Activated T-helper 1 cell treated with anti-CD3 and anti-CD28 coated beads, Interleukin-12 subunit alpha, Interleukin-12 subunit beta, Interleukin-2, Interleukin-4 antibody, amounts not matched to agents 30 ng/mL and 10 ng/mL and 1 ng/mL, durations not matched to agents 14 hours and 24 hours and 36 hours (primary cell): Measurements from ENCODE around the gene CCM2. TPM values are rescaled to one million over a fixed set of nuclear protein-coding genes. Genes with fewer than 3 reads are reported as not detected.
A peak's percentile ranks its signal among the peaks of the same experiment; 100 is the strongest.

Experiments used
- DNase-seq: peaks from one replicate; pipeline ENCODE4 v3.0.0; 2021; ENCODE audit warnings: low spot score
- H3K27ac Mint-ChIP-seq: one replicate; pipeline ENCODE4 v1.8.0; 2021; ENCODE audit warnings: mild to moderate bottlenecking, mixed read lengths
- H3K27me3 Mint-ChIP-seq: one replicate; pipeline ENCODE4 v1.8.0; 2022; ENCODE audit warnings: mild to moderate bottlenecking, moderate library complexity, mixed read lengths; ENCODE audit not compliant: insufficient read depth
- H3K36me3 Mint-ChIP-seq: one replicate; pipeline ENCODE4 v1.8.0; 2021; ENCODE audit warnings: low read depth, mixed read lengths
- H3K4me1 Mint-ChIP-seq: one replicate; pipeline ENCODE4 v1.8.0; 2021; ENCODE audit warnings: low read depth, mixed read lengths
- H3K4me3 Mint-ChIP-seq: one replicate; pipeline ENCODE4 v1.8.0; 2021; ENCODE audit warnings: mild to moderate bottlenecking, moderate library complexity, mixed read lengths
- H3K9me3 Mint-ChIP-seq: one replicate; pipeline ENCODE4 v1.8.0; 2021; ENCODE audit warnings: mixed read lengths
- intact Hi-C: fragments of 100-400 bp; cut with micrococcal nuclease; formaldehyde crosslinking; loops from one replicate; pipeline ENCODE4 v1.15.1; 2024
- total RNA-seq: library from RNA; stranded (reverse); gene quantifications from 2 replicates; pipeline ENCODE4 v1.2.3, GENCODE V29; 2022

CCM2 gene
- total RNA-seq, 1 donor from 2014 or later: 65.5 TPM

GRCh38 chr7:45064047-45064725, 64.2 kb downstream of the CCM2 start:
- Mint-ChIP-seq H3K27ac (no peak overlapping the region), H3K36me3 (peaks cover 39% of the 10 kb centered on the region), H3K9me3 (no peaks in the 10 kb centered on the region), H3K27me3 (no peaks in the 10 kb centered on the region), H3K4me3 (no peak overlapping the region), H3K4me1 (peaks cover 40% of the 10 kb centered on the region)
- intact Hi-C loops: no loop called here
- DNase-seq: no peak

GRCh38 chr7:45065031-45065995, 65.3 kb downstream of the CCM2 start:
- Mint-ChIP-seq H3K27me3 (no peaks in the 10 kb centered on the region), H3K9me3 (no peaks in the 10 kb centered on the region), H3K4me1 (peaks cover 34% of the 10 kb centered on the region), H3K36me3 (peaks cover 43% of the 10 kb centered on the region), H3K4me3 (no peak overlapping the region), H3K27ac (no peak overlapping the region)
- no peak for DNase-seq
- intact Hi-C loops: no loop called here

DNA sequence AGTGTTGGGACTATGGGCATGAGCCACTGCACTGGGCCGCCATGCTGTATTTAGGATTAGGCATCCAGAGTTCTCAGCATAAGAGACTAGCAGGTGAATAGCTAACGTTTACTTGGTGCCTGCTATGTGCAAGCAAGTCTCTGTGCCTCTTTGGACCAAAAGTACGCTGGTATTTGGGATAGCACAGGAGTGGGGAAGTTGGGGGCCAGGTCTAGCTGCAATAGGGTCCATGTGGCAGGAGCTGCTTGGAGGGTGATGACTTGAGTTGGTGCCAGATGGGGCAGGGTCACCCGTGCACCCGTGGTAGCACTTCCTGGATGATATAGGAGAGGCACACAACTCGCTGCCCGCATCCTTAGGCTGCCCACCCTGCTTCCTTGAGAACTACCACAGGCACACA, 66.4 kb downstream of the CCM2 start:
- intact Hi-C loops: no loop called here
- no peak for DNase-seq
- peaks cover 35% of the 10 kb centered on the region for H3K36me3 Mint-ChIP-seq
- H3K4me3 Mint-ChIP-seq: no peak overlapping the region
- H3K4me1 Mint-ChIP-seq: peaks cover 23% of the 10 kb centered on the region
- peak overlapping the region; percentile 21 for H3K27ac Mint-ChIP-seq
- H3K9me3 Mint-ChIP-seq: no peaks in the 10 kb centered on the region
- H3K27me3 Mint-ChIP-seq: no peaks in the 10 kb centered on the region

GRCh38 chr7:45067582-45067981, 67.6 kb downstream of the CCM2 start:
- intact Hi-C loops: no loop called here
- DNase-seq: no peak
- Mint-ChIP-seq H3K27me3 (no peaks in the 10 kb centered on the region), H3K27ac (no peak overlapping the region), H3K4me1 (peaks cover 20% of the 10 kb centered on the region), H3K4me3 (no peak overlapping the region), H3K9me3 (no peaks in the 10 kb centered on the region), H3K36me3 (peaks cover 43% of the 10 kb centered on the region)

DNA sequence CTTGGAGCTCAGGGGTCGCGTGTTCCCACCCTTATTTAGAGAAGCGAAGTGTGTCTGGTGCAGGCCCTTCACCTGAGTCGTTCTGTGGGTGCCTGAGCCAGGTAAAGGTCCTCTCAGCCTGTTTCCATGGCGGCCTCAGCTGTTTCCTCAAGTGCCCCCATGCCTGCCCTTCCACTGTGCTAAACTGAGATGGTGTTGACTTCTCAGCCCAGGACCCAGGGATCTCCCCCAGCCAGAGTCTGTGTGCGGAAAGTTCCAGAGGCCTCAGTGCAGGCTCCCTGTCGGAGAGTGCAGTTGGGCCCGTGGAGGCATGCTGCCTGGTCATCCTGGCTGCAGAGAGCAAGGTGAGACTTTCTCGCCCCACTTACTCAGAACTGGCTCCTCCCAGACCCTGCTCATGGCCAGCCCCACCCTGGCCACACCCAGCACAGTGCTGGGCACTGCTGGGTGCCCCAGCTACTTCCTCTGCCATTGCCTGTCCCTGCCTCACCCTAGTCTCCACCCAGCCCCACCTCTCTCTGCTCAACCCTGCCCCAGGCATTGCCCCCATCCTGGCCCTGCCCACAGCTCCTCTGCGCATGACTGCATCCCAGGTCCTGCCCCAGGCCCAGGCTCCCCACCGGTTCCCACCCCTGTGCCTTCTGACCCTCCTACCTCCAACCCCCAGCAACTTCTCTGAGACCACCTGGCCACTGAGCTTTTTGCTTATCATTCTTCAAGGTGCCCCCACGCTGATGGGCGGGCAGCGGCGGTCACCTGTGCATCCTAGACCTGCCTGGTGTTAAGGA, 68.4 kb downstream of the CCM2 start:
- no peak for DNase-seq
- Mint-ChIP-seq H3K27ac (peak overlapping the region; percentile 35), H3K4me3 (no peak overlapping the region), H3K36me3 (peaks cover 49% of the 10 kb centered on the region), H3K27me3 (no peaks in the 10 kb centered on the region), H3K4me1 (peaks cover 20% of the 10 kb centered on the region), H3K9me3 (no peaks in the 10 kb centered on the region)
- intact Hi-C loops: no loop called here

DNA sequence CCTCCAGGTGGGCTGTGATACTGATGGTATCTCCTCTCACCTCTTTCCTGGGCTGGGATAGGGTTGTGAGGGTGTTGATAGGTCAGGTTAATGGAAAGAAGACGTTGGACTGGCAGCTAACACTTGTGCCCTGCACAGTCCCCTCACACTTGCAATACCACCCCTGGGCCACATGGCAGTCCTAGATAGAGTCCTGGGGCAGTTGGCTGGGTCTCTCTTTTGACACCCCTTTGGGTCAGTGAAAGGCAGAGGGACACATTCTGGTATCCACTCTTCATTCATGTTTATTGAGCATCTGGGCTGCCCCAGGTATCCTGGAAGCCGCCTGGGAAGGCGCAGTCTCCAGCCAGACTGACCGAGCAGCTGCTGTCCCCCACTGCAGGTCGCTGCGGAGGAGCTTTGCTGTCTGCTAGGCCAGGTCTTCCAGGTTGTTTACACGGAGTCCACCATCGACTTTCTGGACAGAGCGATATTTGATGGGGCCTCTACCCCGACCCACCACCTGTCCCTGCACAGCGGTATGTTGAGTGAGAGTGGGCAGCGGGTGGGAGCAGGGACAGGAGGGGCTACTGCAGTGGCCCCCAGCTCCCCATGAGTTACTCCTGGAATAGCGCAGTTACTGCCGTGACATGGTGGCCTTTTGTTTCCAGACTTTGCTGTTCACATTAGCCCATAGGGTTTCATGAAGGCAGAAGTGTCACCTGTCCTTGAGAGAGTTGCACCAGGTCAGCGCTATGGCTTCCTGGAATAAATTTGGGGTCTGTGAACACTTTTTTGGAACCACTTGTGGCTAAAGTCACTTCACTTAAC, 69.6 kb downstream of the CCM2 start:
- H3K27ac Mint-ChIP-seq: peak overlapping the region; percentile 29
- peaks cover 20% of the 10 kb centered on the region for H3K4me1 Mint-ChIP-seq
- no peak for DNase-seq
- intact Hi-C loops: no loop called here
- no peaks in the 10 kb centered on the region for H3K27me3 Mint-ChIP-seq
- no peaks in the 10 kb centered on the region for H3K9me3 Mint-ChIP-seq
- peaks cover 48% of the 10 kb centered on the region for H3K36me3 Mint-ChIP-seq
- H3K4me3 Mint-ChIP-seq: no peak overlapping the region

DNA sequence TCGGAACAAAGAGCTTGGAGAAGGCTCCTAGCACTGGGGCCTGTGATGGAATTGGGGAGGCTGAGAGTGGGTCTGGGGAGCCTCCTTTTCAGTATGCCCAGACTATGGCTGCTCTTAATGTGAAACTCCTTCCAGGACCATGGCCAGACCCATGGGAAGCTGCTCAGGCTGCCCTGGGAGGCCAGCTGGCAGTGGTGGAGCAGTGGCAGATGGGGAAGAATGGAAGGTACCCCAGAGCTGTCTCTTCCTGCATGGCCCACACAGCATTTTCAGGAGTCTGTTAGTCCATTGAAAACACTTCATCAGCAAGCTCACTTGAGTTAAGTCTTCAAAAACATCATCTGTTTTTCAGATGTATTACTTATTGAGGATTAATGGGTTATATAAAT, 70.2 kb downstream of the CCM2 start:
- Mint-ChIP-seq H3K4me3 (no peak overlapping the region), H3K4me1 (peaks cover 20% of the 10 kb centered on the region), H3K9me3 (no peaks in the 10 kb centered on the region), H3K27me3 (no peaks in the 10 kb centered on the region), H3K36me3 (peaks cover 51% of the 10 kb centered on the region), H3K27ac (no peak overlapping the region)
- DNase-seq: no peak
- intact Hi-C loops: no loop called here

GRCh38 chr7:45071528-45071927, 71.5 kb downstream of the CCM2 start:
- Mint-ChIP-seq H3K36me3 (peaks cover 50% of the 10 kb centered on the region), H3K4me3 (no peak overlapping the region), H3K9me3 (no peaks in the 10 kb centered on the region), H3K4me1 (peaks cover 12% of the 10 kb centered on the region), H3K27ac (no peak overlapping the region), H3K27me3 (no peaks in the 10 kb centered on the region)
- no peak for DNase-seq
- intact Hi-C loops: no loop called here

- Mint-ChIP-seq H3K27me3 (no peaks in the 10 kb centered on the region), H3K27ac (no peak overlapping the region), H3K4me3 (no peak overlapping the region), H3K36me3 (peaks cover 49% of the 10 kb centered on the region), H3K9me3 (no peaks in the 10 kb centered on the region), H3K4me1 (peaks cover 11% of the 10 kb centered on the region)
- intact Hi-C loops: no loop called here
- DNase-seq: no peak
Measured at GRCh38 chr7:45072131-45073030, 72.4 kb downstream of the CCM2 start.

GRCh38 chr7:45073031-45073785, 73.2 kb downstream of the CCM2 start:
- Mint-ChIP-seq H3K27me3 (no peaks in the 10 kb centered on the region), H3K9me3 (no peaks in the 10 kb centered on the region), H3K27ac (peak overlapping the region; percentile 67), H3K4me1 (peaks cover 6% of the 10 kb centered on the region), H3K4me3 (no peak overlapping the region), H3K36me3 (peaks cover 45% of the 10 kb centered on the region)
- intact Hi-C loops: no loop called here
- no peak for DNase-seq
